Activated CD4-positive, alpha-beta memory T cell treated with anti-CD3 and anti-CD28 coated beads, Interleukin-2, amount 10 ng/mL, durations not matched to agents 7 days and 5 days (primary cell): ENCODE data around the gene HES7. TPM values are rescaled to one million over a fixed set of nuclear protein-coding genes. Genes with fewer than 3 reads are reported as not detected.
A peak's percentile ranks its signal among the peaks of the same experiment; 100 is the strongest.

Experiments
- CTCF ChIA-PET: fragments of 350-600 bp; sonication (Branson Sonifier 250); formaldehyde crosslinking; loops from one replicate; lab custom pipeline; 2021; ENCODE audit warnings: antibody characterized with exemption, inconsistent platforms; lab: Charles Lee
- POLR2A ChIA-PET: fragments of 350-600 bp; sonication (Branson Sonifier 250); formaldehyde crosslinking; loops from one replicate; lab custom pipeline; 2021; ENCODE audit warnings: antibody characterized with exemption; lab: Charles Lee
- DNase-seq: peaks from one replicate; pipeline ENCODE4 v3.0.0-alpha.2; 2020
- H3K27ac Mint-ChIP-seq: one replicate; pipeline ENCODE4 v1.8.0; 2021; ENCODE audit warnings: mild to moderate bottlenecking, mixed read lengths
- H3K27me3 Mint-ChIP-seq: one replicate; pipeline ENCODE4 v1.8.0; 2021; ENCODE audit warnings: mixed read lengths
- H3K36me3 Mint-ChIP-seq: one replicate; pipeline ENCODE4 v1.8.0; 2021; ENCODE audit warnings: low read depth, mixed read lengths
- H3K4me1 Mint-ChIP-seq: one replicate; pipeline ENCODE4 v1.8.0; 2021; ENCODE audit warnings: mixed read lengths
- H3K4me3 Mint-ChIP-seq: one replicate; pipeline ENCODE4 v1.8.0; 2021; ENCODE audit warnings: mild to moderate bottlenecking, mixed read lengths
- H3K9me3 Mint-ChIP-seq: one replicate; pipeline ENCODE4 v1.8.0; 2021; ENCODE audit warnings: mixed read lengths
- total RNA-seq, 2 experiments: library from RNA; stranded (reverse); gene quantifications; one replicate each; pipeline ENCODE4 v1.2.3, GENCODE V29; 2021

The HES7 gene
- total RNA-seq, 2 experiments from 2014 or later: 1.4 to 1.5 TPM

GRCh38 chr17:8124350-8125153 lies 646 bp upstream of the HES7 start:
- Mint-ChIP-seq H3K9me3 (no peaks in the 10 kb centered on the region), H3K4me1 (peaks cover 66% of the 10 kb centered on the region), H3K27me3 (peaks cover 43% of the 10 kb centered on the region), H3K27ac (peak overlapping the region; percentile 36), H3K4me3 (peak overlapping the region; percentile 93), H3K36me3 (peaks cover 8% of the 10 kb centered on the region)
- ChIA-PET CTCF (interaction anchor here (0.9 to 1.7 kb wide), 4 partner anchors 13 to 32 kb away, joined by 3 to 8 read pairs (median 4); no protein-coding TSS in a partner anchor), POLR2A (interaction anchor here (0.5 to 4.3 kb wide), 14 partner anchors 14 to 1081 kb away, joined by 3 to 43 read pairs (median 5); partner anchors contain the start of genes PFAS and SLC25A35)
- DNase-seq: no peak

- peak; percentile 53 for DNase-seq
- Mint-ChIP-seq H3K27me3 (peaks cover 48% of the 10 kb centered on the region), H3K27ac (peak overlapping the region; percentile 0), H3K36me3 (peaks cover 12% of the 10 kb centered on the region), H3K4me3 (peak overlapping the region; percentile 80), H3K9me3 (no peaks in the 10 kb centered on the region), H3K4me1 (peaks cover 78% of the 10 kb centered on the region)
- CTCF ChIA-PET: interaction anchor here (0.9 to 1.7 kb wide), 5 partner anchors 15 to 66 kb away, joined by 3 to 8 read pairs (median 5); no protein-coding TSS in a partner anchor
- POLR2A ChIA-PET: interaction anchor here (0.7 to 4.3 kb wide), 14 partner anchors 15 to 437 kb away, joined by 3 to 43 read pairs (median 5); no protein-coding TSS in a partner anchor
Observed at GRCh38 chr17:8122924-8123694, 797 bp downstream of the HES7 start.

GRCh38 chr17:8122422-8122923 lies 1.4 kb downstream of the HES7 start:
- Mint-ChIP-seq H3K27ac (no peak overlapping the region), H3K27me3 (peaks cover 54% of the 10 kb centered on the region)
- no peak for DNase-seq

GRCh38 chr17:8121681-8122421 lies 2.1 kb downstream of the HES7 start:
- H3K4me3 Mint-ChIP-seq: peak overlapping the region; percentile 80

More at GRCh38 chr17:8122422-8122923, 1.4 kb downstream of the HES7 start:
- ChIA-PET POLR2A (interaction anchor here (1.0 to 4.3 kb wide), 9 partner anchors 16 to 101 kb away, joined by 3 to 43 read pairs (median 6); no protein-coding TSS in a partner anchor), CTCF (interaction anchor here (0.6 to 1.6 kb wide), 6 partner anchors 17 to 985 kb away, joined by 3 to 7 read pairs (median 4); no protein-coding TSS in a partner anchor)
- H3K36me3 Mint-ChIP-seq: peaks cover 12% of the 10 kb centered on the region
- no peaks in the 10 kb centered on the region for H3K9me3 Mint-ChIP-seq
- H3K4me1 Mint-ChIP-seq: peaks cover 84% of the 10 kb centered on the region
- H3K4me3 Mint-ChIP-seq: peak overlapping the region; percentile 80

GRCh38 chr17:8121407-8121680 lies 2.6 kb downstream of the HES7 start:
- Mint-ChIP-seq H3K27ac (no peak overlapping the region), H3K36me3 (peaks cover 12% of the 10 kb centered on the region), H3K4me1 (peaks cover 80% of the 10 kb centered on the region), H3K4me3 (peak overlapping the region; percentile 80), H3K9me3 (no peaks in the 10 kb centered on the region), H3K27me3 (peaks cover 55% of the 10 kb centered on the region)
- ChIA-PET CTCF (interaction anchor here (1.1 kb wide), 1 partner anchor 180 kb away, joined by 3 read pairs; no protein-coding TSS in a partner anchor), POLR2A (interaction anchor here (1.0 to 4.3 kb wide), 2 partner anchors 52 to 126 kb away, joined by 3 to 43 read pairs; no protein-coding TSS in a partner anchor)
- no peak for DNase-seq

More at GRCh38 chr17:8121681-8122421, 2.1 kb downstream of the HES7 start:
- H3K36me3 Mint-ChIP-seq: peaks cover 12% of the 10 kb centered on the region
- ChIA-PET CTCF (interaction anchor here (0.6 to 1.6 kb wide), 5 partner anchors 17 to 984 kb away, joined by 3 to 7 read pairs (median 4); no protein-coding TSS in a partner anchor), POLR2A (interaction anchor here (1.0 to 4.3 kb wide), 9 partner anchors 16 to 125 kb away, joined by 3 to 43 read pairs (median 5); no protein-coding TSS in a partner anchor)
- no peaks in the 10 kb centered on the region for H3K9me3 Mint-ChIP-seq
- no peak overlapping the region for H3K27ac Mint-ChIP-seq
- DNase-seq: peak; percentile 60
- peaks cover 81% of the 10 kb centered on the region for H3K4me1 Mint-ChIP-seq
- H3K27me3 Mint-ChIP-seq: peaks cover 51% of the 10 kb centered on the region

GRCh38 chr17:8120520-8121406 lies 3.1 kb downstream of the HES7 start:
- peaks cover 60% of the 10 kb centered on the region for H3K27me3 Mint-ChIP-seq
- H3K9me3 Mint-ChIP-seq: no peaks in the 10 kb centered on the region
- CTCF ChIA-PET: interaction anchor here (0.8 to 4.0 kb wide), 18 partner anchors 11 to 433 kb away, joined by 3 to 68 read pairs (median 16); partner anchors contain the start of genes SLC25A35 and TP53
- peak; percentile 75 for DNase-seq
- H3K36me3 Mint-ChIP-seq: peaks cover 12% of the 10 kb centered on the region
- H3K27ac Mint-ChIP-seq: peak overlapping the region; percentile 82
- POLR2A ChIA-PET: interaction anchor here (0.8 to 4.3 kb wide), 24 partner anchors 11 to 434 kb away, joined by 3 to 49 read pairs (median 6); partner anchors contain the start of genes AURKB, BORCS6, CTC1 and NDEL1
- peak overlapping the region; percentile 80 for H3K4me3 Mint-ChIP-seq
- peaks cover 74% of the 10 kb centered on the region for H3K4me1 Mint-ChIP-seq

- peak overlapping the region; percentile 80 for H3K4me3 Mint-ChIP-seq
- H3K27ac Mint-ChIP-seq: peak overlapping the region; percentile 82
- H3K27me3 Mint-ChIP-seq: peaks cover 62% of the 10 kb centered on the region
Observed at GRCh38 chr17:8119581-8120519, 4.1 kb downstream of the HES7 start.

GRCh38 chr17:8118769-8119580 lies 4.9 kb downstream of the HES7 start:
- Mint-ChIP-seq H3K9me3 (no peaks in the 10 kb centered on the region), H3K4me3 (peak overlapping the region; percentile 80), H3K36me3 (peaks cover 9% of the 10 kb centered on the region), H3K27ac (peak overlapping the region; percentile 89), H3K27me3 (peaks cover 60% of the 10 kb centered on the region), H3K4me1 (peaks cover 56% of the 10 kb centered on the region)
- POLR2A ChIA-PET: interaction anchor here (0.6 to 3.5 kb wide), 25 partner anchors 8 to 491 kb away, joined by 3 to 49 read pairs (median 6); partner anchors contain the start of genes AURKB, BORCS6, CTC1 and NDEL1
- CTCF ChIA-PET: interaction anchor here (0.7 to 4.0 kb wide), 47 partner anchors 9 to 783 kb away, joined by 3 to 68 read pairs (median 5); partner anchors contain the start of genes ACAP1, ALOX12B, BORCS6 and CYB5D1
- DNase-seq: peak; percentile 86

More at GRCh38 chr17:8119581-8120519, 4.1 kb downstream of the HES7 start:
- ChIA-PET CTCF (interaction anchor here (0.7 to 4.0 kb wide), 47 partner anchors 10 to 784 kb away, joined by 3 to 68 read pairs (median 5); partner anchors contain the start of genes ACAP1, ALOX12B, BORCS6 and CYB5D1), POLR2A (interaction anchor here (0.6 to 3.5 kb wide), 27 partner anchors 10 to 492 kb away, joined by 3 to 49 read pairs (median 5); partner anchors contain the start of genes AURKB, BORCS6, CTC1 and NDEL1)
- Mint-ChIP-seq H3K9me3 (no peaks in the 10 kb centered on the region), H3K4me1 (peaks cover 65% of the 10 kb centered on the region), H3K36me3 (peaks cover 9% of the 10 kb centered on the region)
- DNase-seq: peak; percentile 88
